IPS-18c (cell line): ENCODE measurements around the gene PDCD10.

Source experiments
- H3K4me3 ChIP-seq: 2 replicates; pipeline ENCODE4 v1.7.0; 2013; ENCODE audit warnings: low read depth, mild to moderate bottlenecking, low read length, moderate library complexity; ENCODE audit not compliant: insufficient read depth
- H3K9me3 ChIP-seq: one replicate; pipeline ENCODE4 v1.6.1; 2013; ENCODE audit warnings: mild to moderate bottlenecking, low read length, moderate library complexity; ENCODE audit not compliant: control insufficient read depth, insufficient read depth

Gene PDCD10

GRCh38 chr3:167653155-167653554 is 81.5 kb downstream of the PDCD10 start:
- no peak overlapping the region for H3K4me3 ChIP-seq
- H3K9me3 ChIP-seq: no peaks in the 10 kb centered on the region

DNA sequence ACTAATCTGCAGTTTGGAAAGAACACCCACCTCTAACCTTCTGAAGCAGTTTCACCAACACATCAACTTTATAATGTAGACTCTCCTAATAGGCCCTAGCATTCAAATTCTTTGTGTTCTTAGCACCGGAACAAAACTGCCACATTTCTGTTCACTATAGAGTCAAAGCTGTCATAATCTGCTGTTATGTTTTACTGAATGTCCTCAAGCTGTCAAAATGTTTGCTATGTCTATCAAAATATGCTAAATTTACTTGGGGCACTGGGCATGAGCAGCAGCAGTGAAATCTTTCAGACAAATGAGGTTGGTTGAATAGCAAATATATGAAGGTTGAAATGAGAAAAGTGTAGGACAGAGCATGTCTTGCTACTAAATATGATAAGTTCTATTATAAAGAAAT is 82.9 kb downstream of the PDCD10 start:
- Histone ChIP-seq H3K9me3 (no peaks in the 10 kb centered on the region), H3K4me3 (no peak overlapping the region)

DNA sequence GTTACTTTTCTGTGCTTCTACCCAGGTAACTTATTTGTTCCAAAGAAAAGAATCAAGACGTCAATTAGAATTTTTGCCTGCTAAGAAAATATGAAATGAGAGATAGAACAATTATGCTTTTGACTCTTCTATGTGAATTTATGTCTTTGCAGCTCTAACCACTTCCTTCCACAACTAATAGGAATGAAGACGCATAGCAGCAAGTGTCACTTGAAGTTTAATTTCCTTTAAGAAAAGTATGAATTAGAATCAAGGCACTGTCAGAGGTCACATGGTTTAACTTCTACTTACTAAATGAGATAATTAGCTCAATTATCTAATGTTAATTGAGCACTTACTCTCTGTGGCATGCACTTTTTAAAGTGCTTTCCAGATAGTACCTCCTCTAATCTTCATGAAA is 84.2 kb downstream of the PDCD10 start:
- Histone ChIP-seq H3K9me3 (no peaks in the 10 kb centered on the region), H3K4me3 (no peak overlapping the region)

DNA sequence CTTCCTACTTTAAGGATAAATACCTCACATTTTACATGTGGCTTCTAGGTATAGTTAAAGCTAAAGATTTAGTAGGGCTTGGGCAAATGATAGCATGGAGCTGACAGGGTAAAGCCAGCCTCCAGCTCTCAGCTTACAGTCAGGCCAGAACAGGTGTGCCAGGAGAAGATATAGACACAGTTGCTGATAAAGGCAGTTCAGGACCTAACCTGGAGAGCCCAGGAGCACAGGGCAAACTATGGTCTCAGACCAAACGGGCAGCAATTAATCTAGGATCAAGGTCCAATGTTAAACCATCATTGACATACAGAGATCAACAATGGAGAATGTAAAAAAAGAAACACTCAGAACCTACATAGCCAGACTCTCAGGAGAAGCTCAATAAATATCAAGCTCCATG is 84.9 kb downstream of the PDCD10 start:
- no peak overlapping the region for H3K4me3 ChIP-seq

DNA sequence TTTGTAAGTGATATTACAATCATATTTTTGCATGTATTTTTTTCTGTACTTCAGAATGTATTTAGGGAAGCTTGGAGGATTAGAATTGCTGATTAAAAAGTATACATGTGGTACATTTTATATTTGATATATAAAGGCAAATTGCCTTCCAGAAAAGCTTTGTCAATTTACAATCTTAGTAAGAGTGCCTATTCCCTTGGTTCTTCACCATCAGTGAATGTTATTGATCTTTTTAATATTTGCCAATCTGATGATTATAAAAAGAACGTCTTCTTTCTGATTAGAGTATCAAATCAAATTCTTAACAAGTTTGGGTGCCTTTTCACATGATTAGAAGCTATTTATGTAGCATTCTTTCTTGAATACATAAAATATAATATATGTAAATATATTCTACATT is 90.1 kb downstream of the PDCD10 start:
- H3K9me3 ChIP-seq: no peaks in the 10 kb centered on the region
- no peak overlapping the region for H3K4me3 ChIP-seq

More for the DNA sequence above, 84.9 kb downstream of the PDCD10 start:
- no peaks in the 10 kb centered on the region for H3K9me3 ChIP-seq
